ENCODE data around the gene POLA1.

POLA1 gene

GRCh38 chrX:25026576-25026975 is 332.9 kb downstream of the POLA1 start:
- no peak for DNase-seq (ENCODE audit: low read depth)

GRCh38 chrX:25028726-25029125 is 335.0 kb downstream of the POLA1 start:
- DNase-seq (ENCODE audit: low read depth) = peak; percentile 64

- DNase-seq (ENCODE audit: low read depth) = no peak
These were observed 335.6 kb downstream of the POLA1 start for GRCh38 chrX:25029288-25029825.

GRCh38 chrX:25034889-25035288 is 341.2 kb downstream of the POLA1 start:
- DNase-seq (ENCODE audit: low read depth) = no peak

GRCh38 chrX:25039036-25039435 is 345.3 kb downstream of the POLA1 start:
- DNase-seq (ENCODE audit: low read depth) = no peak

- DNase-seq (ENCODE audit: low read depth) = no peak
These were observed 349.5 kb downstream of the POLA1 start for GRCh38 chrX:25043192-25043591.

All from EH (cell line).